Activated CD8-positive, alpha-beta memory T cell treated with anti-CD3 and anti-CD28 coated beads for 1 hour (primary cell): ENCODE data around the gene UTS2R.

ENCODE experiments used
- DNase-seq, 2 donors: peaks; one replicate each; pipeline ENCODE4 v3.0.0-alpha.2; 2020; ENCODE audit warnings: low read depth in 1 of 2; ENCODE audit errors: extremely low read depth in 1 of 2

The UTS2R gene

GRCh38 chr17:82371333-82372248, at the start of gene UTS2R:
UTS2R (plus strand) TSS chr17:82371765; CDS start chr17:82374325, 2,560 bp downstream.
- DNase-seq = no peak

GRCh38 chr17:82321947-82322466, 49.6 kb upstream of the UTS2R start:
- DNase-seq = no peak

- no peak for DNase-seq
Measured at GRCh38 chr17:82322526-82323453, 48.8 kb upstream of the UTS2R start.

GRCh38 chr17:82323514-82324234, 47.9 kb upstream of the UTS2R start:
- no peak for DNase-seq

GRCh38 chr17:82324566-82325285, 46.8 kb upstream of the UTS2R start:
- no peak for DNase-seq

GRCh38 chr17:82325286-82326180, 46.0 kb upstream of the UTS2R start:
- DNase-seq = no peak

GRCh38 chr17:82327289-82327688, 44.3 kb upstream of the UTS2R start:
- DNase-seq = no peak

- DNase-seq = no peak
Measured at GRCh38 chr17:82327757-82328140, 43.8 kb upstream of the UTS2R start.

- DNase-seq = no peak
Measured at GRCh38 chr17:82328141-82328993, 43.2 kb upstream of the UTS2R start.

GRCh38 chr17:82328994-82329507, 42.5 kb upstream of the UTS2R start:
- no peak for DNase-seq

- no peak for DNase-seq
Measured at GRCh38 chr17:82329683-82330321, 41.8 kb upstream of the UTS2R start.

GRCh38 chr17:82330322-82331239, 41.0 kb upstream of the UTS2R start:
- DNase-seq = no peak

- no peak for DNase-seq
Measured at GRCh38 chr17:82331345-82331939, 40.1 kb upstream of the UTS2R start.

- DNase-seq = no peak
Measured at GRCh38 chr17:82332669-82333278, 38.8 kb upstream of the UTS2R start.
